ENCODE data around the gene SMAD1.
"Not testable (repeated sequence)": the region's sequence is repeated elsewhere in the genome, so short reads cannot be mapped to it uniquely, and the experiment has no call there.

SMAD1 gene

GRCh38 chr4:145566768-145567167, 85.1 kb downstream of the SMAD1 start:
- DNase-seq = no peak

- DNase-seq = no peak
These were observed 85.9 kb downstream of the SMAD1 start for GRCh38 chr4:145567516-145567915.

- DNase-seq = not testable (repeated sequence)
These were observed 92.9 kb downstream of the SMAD1 start for GRCh38 chr4:145574546-145574945.

- DNase-seq = no peak
These were observed 99.3 kb downstream of the SMAD1 start for GRCh38 chr4:145580906-145581305.

GRCh38 chr4:145583191-145584055, 101.8 kb downstream of the SMAD1 start:
- no peak for DNase-seq

GRCh38 chr4:145587088-145587754, 105.6 kb downstream of the SMAD1 start:
- no peak for DNase-seq

GRCh38 chr4:145589381-145589780, 107.7 kb downstream of the SMAD1 start:
- not testable (repeated sequence) for DNase-seq

GRCh38 chr4:145589916-145590702, 108.5 kb downstream of the SMAD1 start:
- DNase-seq = no peak

- no peak for DNase-seq
These were observed 120.6 kb downstream of the SMAD1 start for GRCh38 chr4:145602129-145602760.

GRCh38 chr4:145605941-145606340, 124.3 kb downstream of the SMAD1 start:
- no peak for DNase-seq
